Kidney (tissue), 14 donors: ENCODE results near the gene ALDH1L1. TPM values are rescaled to one million over a fixed set of nuclear protein-coding genes. Genes with fewer than 3 reads are reported as not detected.

Experiments
- DNase-seq, 5 donors: peaks; one replicate each; pipeline ENCODE4 v3.0.0-alpha.2; 2013 to 2020
- FAIRE-seq: peaks from 2 replicates; lab custom pipeline; 2012; peaks lifted over from hg19 to GRCh38; lab: Jason Lieb, UNC
- H3K27ac ChIP-seq, 2 donors: one replicate each; pipeline ENCODE4 v1.7.0; 2013; ENCODE audit warnings: low read depth in 2 of 2, low read length in 2 of 2, inconsistent platforms in 1 of 2
- H3K27me3 ChIP-seq: one replicate; pipeline ENCODE4 v1.7.1; 2013; ENCODE audit warnings: low read length, inconsistent platforms; ENCODE audit not compliant: control insufficient read depth, insufficient read depth
- H3K36me3 ChIP-seq, 3 donors: one replicate each; pipeline versions ENCODE4 v1.7.0 to v1.7.1; 2013; ENCODE audit warnings: low read length in 3 of 3, control low read depth in 1 of 3, inconsistent platforms in 1 of 3; ENCODE audit not compliant: insufficient read depth in 3 of 3, control insufficient read depth in 2 of 3
- H3K4me1 ChIP-seq, 3 donors: one replicate each; pipeline versions ENCODE4 v1.7.0 to v1.7.1; 2013; ENCODE audit warnings: low read length in 3 of 3, inconsistent platforms in 1 of 3, low read depth in 1 of 3; ENCODE audit not compliant: control insufficient read depth in 2 of 3, insufficient read depth in 2 of 3
- H3K4me3 ChIP-seq, 3 donors: one replicate each; pipeline versions ENCODE4 v1.7.0 to v1.8.1; 2013; ENCODE audit warnings: low read length in 3 of 3, control low read depth in 1 of 3, inconsistent platforms in 1 of 3
- H3K9ac ChIP-seq, 3 donors: one replicate each; pipeline versions ENCODE4 v1.7.0 to v1.7.1; 2013; ENCODE audit warnings: low read length in 3 of 3, control low read depth in 1 of 3, inconsistent platforms in 1 of 3
- H3K9me3 ChIP-seq, 3 donors: one replicate each; pipeline versions ENCODE4 v1.7.0 to v1.7.1; 2013; ENCODE audit warnings: low read length in 3 of 3, control low read depth in 1 of 3, inconsistent platforms in 1 of 3; ENCODE audit not compliant: control insufficient read depth in 2 of 3, insufficient read depth in 1 of 3
- intact Hi-C: fragments of 100-400 bp; cut with DNase I; formaldehyde crosslinking; loops from one replicate; pipeline ENCODE4 v1.11.1; 2022
- polyA plus RNA-seq: library from polyadenylated mRNA; stranded (reverse); fragments of 350-450 nt; fragmentation: Illumina TruSeq; extraction: RNeasy Lipid Tissue Mini Kit (QIAGEN cat#74804); gene quantifications from one replicate; pipeline ENCODE4 v1.2.3, GENCODE V29; 2014; ENCODE audit warnings: low read depth, low replicate concordance; ENCODE audit not compliant: insufficient read depth
- total RNA-seq: library from RNA; stranded (reverse); fragmentation: NEBNext Ultra II Directional; extraction: Animal tissue kit (Norgen Biotek cat#: 25700); gene quantifications from one replicate; pipeline ENCODE4 v1.2.1, GENCODE V29; 2021
- TF ChIP-seq, protein P1 (sequence below): IDR thresholded peaks from 3 replicates; pipeline ENCODE4 v1.5.1; 2012; ENCODE audit warnings: mild to moderate bottlenecking, moderate library complexity, borderline replicate concordance; ENCODE audit not compliant: insufficient read depth; ENCODE audit errors: extremely low read depth
- donor health status: control.
- donor health status: control.
- donor health status: control.
- donor health status: control.
- donor health status: control.
- donor health status: DM: yes; HTN: yes; CAD: no.
- donor health status: Normal renal cell carcinoma (clear cell type).

The ALDH1L1 gene
- total and polyA plus RNA-seq, 2 donors from 2014 or later = 60.0 to 199 TPM

GRCh38 chr3:126184465-126185000 is 4.1 kb upstream of the ALDH1L1 start:
- DNase-seq (peak in 1 of 5 donors; percentile 45), FAIRE-seq (peak; percentile 35)
- Histone ChIP-seq H3K36me3 (no peaks in the 10 kb centered on the region), H3K27me3 (no peaks in the 10 kb centered on the region), H3K9me3 (no peaks in the 10 kb centered on the region), H3K9ac (peak overlapping the region in 1 of 3 donors; percentile 65), H3K27ac (peak overlapping the region; percentile 89 to 91), H3K4me1 (peaks cover 0 to 38% (median 26%) of the 10 kb centered on the region in 3 donors), H3K4me3 (peak overlapping the region in 1 of 3 donors; percentile 36)
- TF ChIP-seq, protein P1, sequence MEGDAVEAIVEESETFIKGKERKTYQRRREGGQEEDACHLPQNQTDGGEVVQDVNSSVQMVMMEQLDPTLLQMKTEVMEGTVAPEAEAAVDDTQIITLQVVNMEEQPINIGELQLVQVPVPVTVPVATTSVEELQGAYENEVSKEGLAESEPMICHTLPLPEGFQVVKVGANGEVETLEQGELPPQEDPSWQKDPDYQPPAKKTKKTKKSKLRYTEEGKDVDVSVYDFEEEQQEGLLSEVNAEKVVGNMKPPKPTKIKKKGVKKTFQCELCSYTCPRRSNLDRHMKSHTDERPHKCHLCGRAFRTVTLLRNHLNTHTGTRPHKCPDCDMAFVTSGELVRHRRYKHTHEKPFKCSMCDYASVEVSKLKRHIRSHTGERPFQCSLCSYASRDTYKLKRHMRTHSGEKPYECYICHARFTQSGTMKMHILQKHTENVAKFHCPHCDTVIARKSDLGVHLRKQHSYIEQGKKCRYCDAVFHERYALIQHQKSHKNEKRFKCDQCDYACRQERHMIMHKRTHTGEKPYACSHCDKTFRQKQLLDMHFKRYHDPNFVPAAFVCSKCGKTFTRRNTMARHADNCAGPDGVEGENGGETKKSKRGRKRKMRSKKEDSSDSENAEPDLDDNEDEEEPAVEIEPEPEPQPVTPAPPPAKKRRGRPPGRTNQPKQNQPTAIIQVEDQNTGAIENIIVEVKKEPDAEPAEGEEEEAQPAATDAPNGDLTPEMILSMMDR = no peak
- intact Hi-C loops = no loop called here

- TF ChIP-seq, protein P1 = no peak
- Histone ChIP-seq H3K9ac (peak overlapping the region in 1 of 3 donors; percentile 89), H3K27me3 (no peaks in the 10 kb centered on the region), H3K4me1 (peaks cover 0 to 35% (median 26%) of the 10 kb centered on the region in 3 donors), H3K9me3 (no peaks in the 10 kb centered on the region), H3K36me3 (no peaks in the 10 kb centered on the region), H3K27ac (peak overlapping the region; percentile 94 to 96), H3K4me3 (peak overlapping the region in 2 of 3 donors; percentile 62 to 78)
- FAIRE-seq = no peak
- intact Hi-C loops = no loop called here
- DNase-seq = no peak
Observed at GRCh38 chr3:126181398-126181725, 976 bp upstream of the ALDH1L1 start.

GRCh38 chr3:126179825-126180476 is 435 bp downstream of the ALDH1L1 start:
- FAIRE-seq (no peak), DNase-seq (peak; percentile 71 to 84 (median 76))
- peaks cover 0 to 25% (median 21%) of the 10 kb centered on the region in 3 donors for H3K4me1 ChIP-seq
- peak overlapping the region in 2 of 3 donors; percentile 71 to 89 for H3K9ac ChIP-seq
- peak overlapping the region; percentile 94 to 96 for H3K27ac ChIP-seq
- H3K36me3 ChIP-seq = no peaks in the 10 kb centered on the region
- TF ChIP-seq, protein P1 = no peak
- intact Hi-C loops = no loop called here
- no peaks in the 10 kb centered on the region for H3K9me3 ChIP-seq
- H3K27me3 ChIP-seq = no peaks in the 10 kb centered on the region
- peak overlapping the region; percentile 33 to 78 (median 59) for H3K4me3 ChIP-seq
